Activated CD8-positive, alpha-beta memory T cell treated with anti-CD3 and anti-CD28 coated beads, Interleukin-2, amount 10 ng/mL, durations not matched to agents 7 days and 5 days (primary cell): Measurements from ENCODE around the gene GJB2. TPM values are rescaled to one million over a fixed set of nuclear protein-coding genes. Genes with fewer than 3 reads are reported as not detected.

Experiments used
- ATAC-seq: fragments of 150-1000 bp; cut with Tn5 transposase; one replicate; pipeline ENCODE4 v1.10.0; 2021; ENCODE audit warnings: moderate library complexity
- CTCF ChIA-PET: fragments of 350-600 bp; sonication (Branson Sonifier 250); formaldehyde crosslinking; loops from one replicate; lab custom pipeline; 2021; ENCODE audit warnings: antibody characterized with exemption; lab: Charles Lee
- DNase-seq: peaks from one replicate; pipeline ENCODE4 v3.0.0-alpha.2; 2020
- H3K27ac Mint-ChIP-seq: one replicate; pipeline ENCODE4 v1.8.0; 2021; ENCODE audit warnings: mild to moderate bottlenecking, mixed read lengths
- H3K27me3 Mint-ChIP-seq: one replicate; pipeline ENCODE4 v1.8.0; 2021; ENCODE audit warnings: mixed read lengths
- H3K36me3 Mint-ChIP-seq: one replicate; pipeline ENCODE4 v1.8.0; 2021; ENCODE audit warnings: mild to moderate bottlenecking, mixed read lengths
- H3K4me1 Mint-ChIP-seq: one replicate; pipeline ENCODE4 v1.8.0; 2021; ENCODE audit warnings: mixed read lengths
- H3K4me3 Mint-ChIP-seq: one replicate; pipeline ENCODE4 v1.8.0; 2021; ENCODE audit warnings: mild to moderate bottlenecking, moderate library complexity, mixed read lengths
- H3K9me3 Mint-ChIP-seq: one replicate; pipeline ENCODE4 v1.8.0; 2022; ENCODE audit warnings: low read depth, mixed read lengths
- total RNA-seq, 2 experiments: library from RNA; stranded (reverse); gene quantifications; one replicate each; pipeline ENCODE4 v1.2.3, GENCODE V29; 2021

The GJB2 gene
- total RNA-seq, 2 experiments from 2014 or later = 4.0 to 8.7 TPM

GRCh38 chr13:20206698-20207235 is 14.0 kb upstream of the GJB2 start:
- no peak overlapping the region for H3K27ac Mint-ChIP-seq
- H3K4me3 Mint-ChIP-seq = no peak overlapping the region
- DNase-seq (no peak), ATAC-seq (no peak)
- H3K36me3 Mint-ChIP-seq = no peaks in the 10 kb centered on the region
- H3K9me3 Mint-ChIP-seq = peaks cover under 1% of the 10 kb centered on the region
- peaks cover 19% of the 10 kb centered on the region for H3K27me3 Mint-ChIP-seq
- CTCF ChIA-PET = interaction anchor here (1.2 kb wide), 1 partner anchor 9 kb away, joined by 4 read pairs; no protein-coding TSS in a partner anchor
- H3K4me1 Mint-ChIP-seq = no peaks in the 10 kb centered on the region

- DNase-seq (no peak), ATAC-seq (no peak)
- Mint-ChIP-seq H3K36me3 (no peaks in the 10 kb centered on the region), H3K9me3 (peaks cover 3% of the 10 kb centered on the region), H3K27me3 (peaks cover 21% of the 10 kb centered on the region), H3K4me1 (no peaks in the 10 kb centered on the region), H3K4me3 (no peak overlapping the region), H3K27ac (no peak overlapping the region)
- CTCF ChIA-PET = interaction anchor here (1.2 kb wide), 1 partner anchor 9 kb away, joined by 4 read pairs; no protein-coding TSS in a partner anchor
Observed at GRCh38 chr13:20206065-20206697, 13.4 kb upstream of the GJB2 start.

GRCh38 chr13:20198781-20199180 is 6.0 kb upstream of the GJB2 start:
- Mint-ChIP-seq H3K27ac (no peak overlapping the region), H3K4me1 (peaks cover 16% of the 10 kb centered on the region), H3K4me3 (no peak overlapping the region), H3K36me3 (no peaks in the 10 kb centered on the region), H3K27me3 (peaks cover 54% of the 10 kb centered on the region), H3K9me3 (peaks cover 3% of the 10 kb centered on the region)
- ATAC-seq = no peak
- DNase-seq = no peak
- CTCF ChIA-PET = interaction anchor here (1.1 to 2.4 kb wide), 3 partner anchors 13 to 277 kb away, joined by 3 to 9 read pairs (median 6); no protein-coding TSS in a partner anchor

- Mint-ChIP-seq H3K27me3 (peaks cover 51% of the 10 kb centered on the region), H3K4me1 (peaks cover 21% of the 10 kb centered on the region), H3K36me3 (no peaks in the 10 kb centered on the region), H3K27ac (no peak overlapping the region), H3K4me3 (no peak overlapping the region), H3K9me3 (peaks cover 3% of the 10 kb centered on the region)
- DNase-seq = no peak
- ATAC-seq = peak; percentile 48
- CTCF ChIA-PET = interaction anchor here (0.6 to 2.4 kb wide), 28 partner anchors 8 to 631 kb away, joined by 3 to 10 read pairs (median 4); partner anchors contain the start of gene IL17D
Observed at GRCh38 chr13:20197361-20197834, 4.7 kb upstream of the GJB2 start.

GRCh38 chr13:20195801-20196200 is 3.1 kb upstream of the GJB2 start:
- ATAC-seq (no peak), DNase-seq (no peak)
- peaks cover 24% of the 10 kb centered on the region for H3K4me1 Mint-ChIP-seq
- no peaks in the 10 kb centered on the region for H3K36me3 Mint-ChIP-seq
- CTCF ChIA-PET = interaction anchor here (0.7 to 2.5 kb wide), 4 partner anchors 13 to 729 kb away, joined by 3 to 17 read pairs (median 4); no protein-coding TSS in a partner anchor
- no peak overlapping the region for H3K4me3 Mint-ChIP-seq
- H3K9me3 Mint-ChIP-seq = no peaks in the 10 kb centered on the region
- no peak overlapping the region for H3K27ac Mint-ChIP-seq
- H3K27me3 Mint-ChIP-seq = peaks cover 62% of the 10 kb centered on the region

GRCh38 chr13:20193907-20194631 is 1.3 kb upstream of the GJB2 start:
- Mint-ChIP-seq H3K27me3 (peaks cover 60% of the 10 kb centered on the region), H3K36me3 (no peaks in the 10 kb centered on the region), H3K4me1 (peaks cover 26% of the 10 kb centered on the region), H3K9me3 (no peaks in the 10 kb centered on the region), H3K4me3 (peak overlapping the region; percentile 44), H3K27ac (no peak overlapping the region)
- DNase-seq (no peak), ATAC-seq (peak; percentile 7)
- CTCF ChIA-PET = interaction anchor here (0.6 to 2.5 kb wide), 5 partner anchors 11 to 734 kb away, joined by 3 to 17 read pairs (median 4); no protein-coding TSS in a partner anchor

GRCh38 chr13:20193162-20193906 is 596 bp upstream of the GJB2 start:
- CTCF ChIA-PET = interaction anchor here (0.6 to 3.3 kb wide), 3 partner anchors 12 to 734 kb away, joined by 3 to 23 read pairs (median 4); no protein-coding TSS in a partner anchor
- H3K27me3 Mint-ChIP-seq = peaks cover 57% of the 10 kb centered on the region
- H3K36me3 Mint-ChIP-seq = no peaks in the 10 kb centered on the region
- no peak for DNase-seq
- peak overlapping the region; percentile 44 for H3K4me3 Mint-ChIP-seq
- ATAC-seq = peak; percentile 27
- peaks cover 26% of the 10 kb centered on the region for H3K4me1 Mint-ChIP-seq
- H3K9me3 Mint-ChIP-seq = no peaks in the 10 kb centered on the region
- H3K27ac Mint-ChIP-seq = no peak overlapping the region

GRCh38 chr13:20192158-20192835 is 441 bp downstream of the GJB2 start:
- H3K9me3 Mint-ChIP-seq = no peaks in the 10 kb centered on the region
- peaks cover 26% of the 10 kb centered on the region for H3K4me1 Mint-ChIP-seq
- H3K36me3 Mint-ChIP-seq = no peaks in the 10 kb centered on the region
- ATAC-seq = peak; percentile 37
- H3K27me3 Mint-ChIP-seq = peaks cover 57% of the 10 kb centered on the region
- H3K4me3 Mint-ChIP-seq = peak overlapping the region; percentile 55
- CTCF ChIA-PET = interaction anchor here (1.2 to 3.3 kb wide), 2 partner anchors 11 to 28 kb away, joined by 3 to 23 read pairs; no protein-coding TSS in a partner anchor
- H3K27ac Mint-ChIP-seq = no peak overlapping the region
- no peak for DNase-seq

GRCh38 chr13:20191311-20192157 is 1.2 kb downstream of the GJB2 start:
- DNase-seq (no peak), ATAC-seq (no peak)
- CTCF ChIA-PET = interaction anchor here (1.2 to 3.3 kb wide), 2 partner anchors 10 to 28 kb away, joined by 3 to 23 read pairs; no protein-coding TSS in a partner anchor
- H3K36me3 Mint-ChIP-seq = no peaks in the 10 kb centered on the region
- peak overlapping the region; percentile 55 for H3K4me3 Mint-ChIP-seq
- peaks cover 22% of the 10 kb centered on the region for H3K4me1 Mint-ChIP-seq
- H3K27ac Mint-ChIP-seq = no peak overlapping the region
- H3K27me3 Mint-ChIP-seq = peaks cover 51% of the 10 kb centered on the region
- H3K9me3 Mint-ChIP-seq = no peaks in the 10 kb centered on the region

- Mint-ChIP-seq H3K27ac (no peak overlapping the region), H3K27me3 (peaks cover 43% of the 10 kb centered on the region), H3K4me3 (no peak overlapping the region), H3K9me3 (no peaks in the 10 kb centered on the region), H3K4me1 (peaks cover 22% of the 10 kb centered on the region), H3K36me3 (no peaks in the 10 kb centered on the region)
- CTCF ChIA-PET = interaction anchor here (3.3 kb wide), 1 partner anchor 9 kb away, joined by 23 read pairs; no protein-coding TSS in a partner anchor
- no peak for ATAC-seq
- no peak for DNase-seq
Observed at GRCh38 chr13:20190481-20191310, 2.0 kb downstream of the GJB2 start.

- CTCF ChIA-PET = interaction anchor here (0.6 to 3.3 kb wide), 2 partner anchors 8 to 27 kb away, joined by 3 to 23 read pairs; no protein-coding TSS in a partner anchor
Observed at GRCh38 chr13:20190076-20190475, 2.7 kb downstream of the GJB2 start.

More at GRCh38 chr13:20190076-20190475, 2.7 kb downstream of the GJB2 start:
- Mint-ChIP-seq H3K4me1 (peaks cover 22% of the 10 kb centered on the region), H3K4me3 (no peak overlapping the region), H3K9me3 (no peaks in the 10 kb centered on the region), H3K36me3 (no peaks in the 10 kb centered on the region), H3K27ac (no peak overlapping the region), H3K27me3 (peaks cover 39% of the 10 kb centered on the region)
- no peak for ATAC-seq
- DNase-seq = no peak
